Activated CD4-positive, alpha-beta memory T cell treated with anti-CD3 and anti-CD28 coated beads, Interleukin-2, amount 10 ng/mL, durations not matched to agents 7 days and 5 days (primary cell): ENCODE results near the gene SP1. TPM values are rescaled to one million over a fixed set of nuclear protein-coding genes. Genes with fewer than 3 reads are reported as not detected.
A peak's percentile ranks its signal among the peaks of the same experiment; 100 is the strongest.
"Not testable (repeated sequence)": the region's sequence is repeated elsewhere in the genome, so short reads cannot be mapped to it uniquely, and the experiment has no call there.

Experiments used
- CTCF ChIA-PET: fragments of 350-600 bp; sonication (Branson Sonifier 250); formaldehyde crosslinking; loops from one replicate; lab custom pipeline; 2021; ENCODE audit warnings: antibody characterized with exemption, inconsistent platforms; lab: Charles Lee
- POLR2A ChIA-PET: fragments of 350-600 bp; sonication (Branson Sonifier 250); formaldehyde crosslinking; loops from one replicate; lab custom pipeline; 2021; ENCODE audit warnings: antibody characterized with exemption; lab: Charles Lee
- DNase-seq: peaks from one replicate; pipeline ENCODE4 v3.0.0-alpha.2; 2020
- H3K27ac Mint-ChIP-seq: one replicate; pipeline ENCODE4 v1.8.0; 2021; ENCODE audit warnings: mild to moderate bottlenecking, mixed read lengths
- H3K27me3 Mint-ChIP-seq: one replicate; pipeline ENCODE4 v1.8.0; 2021; ENCODE audit warnings: mixed read lengths
- H3K36me3 Mint-ChIP-seq: one replicate; pipeline ENCODE4 v1.8.0; 2021; ENCODE audit warnings: low read depth, mixed read lengths
- H3K4me1 Mint-ChIP-seq: one replicate; pipeline ENCODE4 v1.8.0; 2021; ENCODE audit warnings: mixed read lengths
- H3K4me3 Mint-ChIP-seq: one replicate; pipeline ENCODE4 v1.8.0; 2021; ENCODE audit warnings: mild to moderate bottlenecking, mixed read lengths
- H3K9me3 Mint-ChIP-seq: one replicate; pipeline ENCODE4 v1.8.0; 2021; ENCODE audit warnings: mixed read lengths
- total RNA-seq, 2 experiments: library from RNA; stranded (reverse); gene quantifications; one replicate each; pipeline ENCODE4 v1.2.3, GENCODE V29; 2021

Gene SP1
- total RNA-seq, 2 experiments from 2014 or later = 77.1 to 85.6 TPM

DNA sequence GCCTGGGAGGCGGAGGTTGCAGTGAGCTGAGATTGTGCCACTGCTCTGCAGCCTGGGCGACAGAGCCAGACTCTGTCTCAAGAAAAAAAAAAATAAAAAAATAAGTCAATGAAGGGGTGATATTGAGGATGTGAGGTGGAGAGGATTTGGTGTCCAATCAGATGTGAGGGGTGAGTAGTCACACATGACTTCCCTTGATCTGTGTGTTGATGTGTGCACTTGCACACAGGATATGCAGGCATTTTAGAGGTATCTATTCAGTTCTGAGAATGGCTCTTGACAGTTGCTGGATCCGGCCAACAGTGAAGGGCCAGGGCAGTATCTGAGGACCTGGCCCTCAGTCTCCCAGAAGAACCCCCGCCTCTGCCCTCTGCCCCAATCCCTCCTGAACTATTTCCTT, 36.0 kb upstream of the SP1 start:
- Mint-ChIP-seq H3K4me1 (peaks cover 18% of the 10 kb centered on the region), H3K9me3 (no peaks in the 10 kb centered on the region), H3K27me3 (peaks cover 19% of the 10 kb centered on the region), H3K27ac (no peak overlapping the region), H3K36me3 (no peaks in the 10 kb centered on the region), H3K4me3 (peak overlapping the region; percentile 53)
- POLR2A ChIA-PET = interaction anchor here (1.1 to 2.6 kb wide), 7 partner anchors 8 to 936 kb away, joined by 3 to 30 read pairs (median 6); partner anchors contain the start of genes AAAS, CBX5, HNRNPA1 and PFDN5
- CTCF ChIA-PET = interaction anchor here (1.3 to 6.2 kb wide), 9 partner anchors 9 to 278 kb away, joined by 4 to 110 read pairs (median 9); partner anchors contain the start of genes AAAS and PRR13
- no peak for DNase-seq

GRCh38 chr12:53344487-53344823, 35.5 kb upstream of the SP1 start:
- DNase-seq = no peak
- ChIA-PET POLR2A (interaction anchor here (0.7 to 2.6 kb wide), 20 partner anchors 8 to 936 kb away, joined by 3 to 30 read pairs (median 4); partner anchors contain the start of genes AAAS, CBX5, HNRNPA1 and PFDN5), CTCF (interaction anchor here (0.7 to 6.2 kb wide), 30 partner anchors 8 to 279 kb away, joined by 3 to 110 read pairs (median 6); partner anchors contain the start of genes AAAS, MAP3K12, MYG1 and PRR13)
- H3K36me3 Mint-ChIP-seq = no peaks in the 10 kb centered on the region
- no peak overlapping the region for H3K27ac Mint-ChIP-seq
- peaks cover 19% of the 10 kb centered on the region for H3K27me3 Mint-ChIP-seq
- H3K4me3 Mint-ChIP-seq = peak overlapping the region; percentile 53
- H3K9me3 Mint-ChIP-seq = no peaks in the 10 kb centered on the region
- H3K4me1 Mint-ChIP-seq = peaks cover 18% of the 10 kb centered on the region

DNA sequence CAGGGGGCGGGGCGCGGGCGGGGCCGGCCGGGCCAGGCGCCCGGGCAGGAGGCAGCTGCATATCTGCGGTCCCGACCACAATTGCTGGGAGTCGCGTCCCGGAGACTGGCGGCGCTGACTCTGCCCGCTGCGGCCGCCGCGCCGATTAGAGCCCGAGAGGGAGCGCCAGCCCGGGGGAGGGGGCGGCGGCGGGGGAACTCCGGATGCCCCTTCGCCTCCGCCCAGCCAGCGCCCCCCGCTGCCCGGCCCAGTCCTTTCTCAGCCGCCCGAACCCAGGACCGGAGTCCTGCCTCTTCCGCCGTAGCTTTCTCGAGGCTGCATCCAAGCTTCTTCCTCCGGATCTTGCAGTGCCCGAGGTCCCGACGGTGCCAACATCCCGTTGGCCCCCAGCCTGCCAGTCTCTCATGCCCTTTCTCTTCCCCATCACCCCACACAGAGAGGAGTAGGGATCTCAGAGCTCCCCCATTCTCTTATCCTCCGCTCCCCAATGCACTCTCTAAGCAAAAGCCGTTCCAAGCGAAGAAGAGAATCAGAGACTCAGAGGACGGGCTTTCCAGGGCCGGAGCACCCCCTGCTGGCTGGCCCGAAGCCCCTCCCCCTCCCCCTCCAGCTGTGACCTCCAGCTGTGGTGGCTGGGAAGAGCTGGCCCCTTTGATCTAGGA, 35.0 kb upstream of the SP1 start:
- CTCF ChIA-PET = interaction anchor here (0.6 to 6.2 kb wide), 36 partner anchors 8 to 279 kb away, joined by 3 to 110 read pairs (median 5); partner anchors contain the start of genes AAAS, MAP3K12, MYG1 and PRR13
- POLR2A ChIA-PET = interaction anchor here (0.7 to 2.6 kb wide), 23 partner anchors 7 to 935 kb away, joined by 3 to 30 read pairs (median 4); partner anchors contain the start of genes AAAS, CBX5, HNRNPA1 and PFDN5
- H3K9me3 Mint-ChIP-seq = no peaks in the 10 kb centered on the region
- peak overlapping the region; percentile 26 for H3K27ac Mint-ChIP-seq
- peak; percentile 70 for DNase-seq
- H3K4me3 Mint-ChIP-seq = peak overlapping the region; percentile 88
- no peaks in the 10 kb centered on the region for H3K36me3 Mint-ChIP-seq
- peaks cover 15% of the 10 kb centered on the region for H3K27me3 Mint-ChIP-seq
- peaks cover 18% of the 10 kb centered on the region for H3K4me1 Mint-ChIP-seq

GRCh38 chr12:53345486-53346188, 34.3 kb upstream of the SP1 start:
- Mint-ChIP-seq H3K9me3 (no peaks in the 10 kb centered on the region), H3K36me3 (no peaks in the 10 kb centered on the region), H3K4me3 (peak overlapping the region; percentile 88), H3K27ac (no peak overlapping the region), H3K4me1 (peaks cover 16% of the 10 kb centered on the region), H3K27me3 (peaks cover 9% of the 10 kb centered on the region)
- DNase-seq = no peak
- ChIA-PET POLR2A (interaction anchor here (0.8 to 2.6 kb wide), 18 partner anchors 14 to 329 kb away, joined by 3 to 30 read pairs (median 4); partner anchors contain the start of genes AAAS, PFDN5, PRR13 and SP1), CTCF (interaction anchor here (0.6 to 6.2 kb wide), 36 partner anchors 11 to 280 kb away, joined by 3 to 110 read pairs (median 5); partner anchors contain the start of genes AAAS, MAP3K12, MYG1 and PRR13)

DNA sequence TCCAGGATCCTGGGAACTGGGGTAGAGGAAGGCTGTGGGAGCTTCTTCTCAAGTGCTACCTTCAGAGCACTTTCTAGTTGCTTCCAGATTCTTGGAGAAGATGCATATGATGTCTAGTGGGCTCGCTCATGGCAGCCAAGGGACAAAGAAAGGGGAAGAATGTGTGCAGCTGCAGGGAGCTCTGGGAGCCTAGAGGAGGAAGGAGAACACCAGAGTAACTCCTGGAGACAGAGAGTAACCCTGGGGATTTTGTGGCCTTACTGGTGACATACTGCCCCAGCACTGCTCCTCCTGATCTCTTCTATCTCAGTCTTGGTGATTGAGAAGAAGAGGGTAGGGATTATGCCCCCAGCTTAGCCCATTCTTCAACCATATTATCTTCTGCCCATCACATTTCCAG, 33.5 kb upstream of the SP1 start:
- H3K36me3 Mint-ChIP-seq = no peaks in the 10 kb centered on the region
- CTCF ChIA-PET = interaction anchor here (1.1 to 6.2 kb wide), 5 partner anchors 20 to 162 kb away, joined by 3 to 110 read pairs (median 9); partner anchors contain the start of genes AAAS and SP1
- peaks cover 16% of the 10 kb centered on the region for H3K4me1 Mint-ChIP-seq
- H3K27me3 Mint-ChIP-seq = peaks cover 3% of the 10 kb centered on the region
- no peak overlapping the region for H3K27ac Mint-ChIP-seq
- H3K4me3 Mint-ChIP-seq = no peak overlapping the region
- DNase-seq = no peak
- no peaks in the 10 kb centered on the region for H3K9me3 Mint-ChIP-seq
- POLR2A ChIA-PET = interaction anchor here (1.7 to 2.6 kb wide), 3 partner anchors 26 to 75 kb away, joined by 3 to 20 read pairs (median 8); partner anchors contain the start of gene AAAS

- CTCF ChIA-PET = interaction anchor here (0.5 to 6.2 kb wide), 9 partner anchors 21 to 282 kb away, joined by 3 to 110 read pairs (median 3); partner anchors contain the start of gene AAAS
- Mint-ChIP-seq H3K4me3 (no peak overlapping the region), H3K27me3 (no peaks in the 10 kb centered on the region), H3K27ac (no peak overlapping the region), H3K4me1 (peaks cover 21% of the 10 kb centered on the region), H3K9me3 (no peaks in the 10 kb centered on the region), H3K36me3 (no peaks in the 10 kb centered on the region)
- no peak for DNase-seq
- POLR2A ChIA-PET = interaction anchor here (0.7 kb wide), 1 partner anchor 161 kb away, joined by 3 read pairs; no protein-coding TSS in a partner anchor
These were observed 32.1 kb upstream of the SP1 start for GRCh38 chr12:53347905-53348304.

DNA sequence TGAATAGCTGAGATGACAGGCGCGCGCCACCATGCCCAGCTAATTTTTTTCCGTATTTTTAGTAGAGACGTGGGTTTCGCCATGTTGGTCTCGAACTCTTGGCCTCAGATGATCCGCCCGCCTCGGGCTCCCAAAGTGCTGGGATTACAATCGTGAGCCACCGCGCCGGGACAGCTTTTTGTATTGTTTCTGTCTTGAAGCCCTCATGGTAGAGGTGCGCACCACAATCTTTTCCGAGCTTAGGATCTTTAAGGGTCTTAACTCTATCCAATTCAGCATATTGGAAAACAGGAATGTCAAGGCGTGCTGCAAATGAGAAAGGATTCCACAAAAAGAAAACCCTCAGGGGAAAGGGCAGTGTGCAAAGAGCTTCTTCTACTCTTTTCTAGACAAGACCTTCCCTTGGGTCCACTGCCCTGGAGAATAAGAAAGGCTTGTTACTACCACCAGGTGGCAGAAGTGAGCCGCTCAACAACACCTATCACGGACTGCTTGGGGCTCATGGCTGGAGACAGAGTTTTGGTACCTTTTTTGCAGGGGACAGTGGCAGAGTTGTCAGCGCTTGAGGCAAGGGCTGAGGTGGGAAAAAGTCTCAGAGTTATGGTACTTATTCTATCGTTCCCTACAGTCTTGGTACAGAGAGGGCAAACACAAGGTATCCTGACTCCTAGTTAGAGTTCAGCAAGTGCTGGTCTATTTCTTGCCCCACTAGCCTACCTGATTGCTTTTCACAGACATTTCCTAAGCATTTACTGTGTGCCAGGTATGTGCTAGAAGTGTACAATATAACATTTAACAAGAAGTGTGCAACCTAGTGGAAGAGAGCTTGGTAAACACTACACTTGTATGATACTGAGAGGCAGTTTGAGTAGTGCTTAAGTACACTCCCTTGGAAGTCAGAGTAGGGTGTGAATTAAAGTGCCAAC, 27.4 kb upstream of the SP1 start:
- no peaks in the 10 kb centered on the region for H3K36me3 Mint-ChIP-seq
- CTCF ChIA-PET = interaction anchor here (0.5 to 8.1 kb wide), 48 partner anchors 9 to 298 kb away, joined by 3 to 138 read pairs (median 5); partner anchors contain the start of genes AAAS, AMHR2, MYG1 and NPFF
- peak; percentile 87 for DNase-seq
- H3K4me3 Mint-ChIP-seq = no peak overlapping the region
- H3K27me3 Mint-ChIP-seq = no peaks in the 10 kb centered on the region
- no peak overlapping the region for H3K27ac Mint-ChIP-seq
- no peaks in the 10 kb centered on the region for H3K9me3 Mint-ChIP-seq
- POLR2A ChIA-PET = interaction anchor here (0.7 to 2.2 kb wide), 16 partner anchors 8 to 148 kb away, joined by 3 to 12 read pairs (median 4); partner anchors contain the start of genes AAAS, SP1 and TARBP2
- H3K4me1 Mint-ChIP-seq = peaks cover 5% of the 10 kb centered on the region

GRCh38 chr12:53353257-53353655, 26.7 kb upstream of the SP1 start:
- Mint-ChIP-seq H3K36me3 (no peaks in the 10 kb centered on the region), H3K9me3 (no peaks in the 10 kb centered on the region), H3K27ac (no peak overlapping the region), H3K27me3 (no peaks in the 10 kb centered on the region), H3K4me1 (peaks cover 5% of the 10 kb centered on the region), H3K4me3 (no peak overlapping the region)
- ChIA-PET POLR2A (interaction anchor here (1.2 to 1.8 kb wide), 3 partner anchors 28 to 64 kb away, joined by 4 to 12 read pairs (median 5); no protein-coding TSS in a partner anchor), CTCF (interaction anchor here (1.4 to 8.1 kb wide), 15 partner anchors 8 to 155 kb away, joined by 3 to 138 read pairs (median 11); partner anchors contain the start of genes AAAS, AMHR2, NPFF and PRR13)
- no peak for DNase-seq

DNA sequence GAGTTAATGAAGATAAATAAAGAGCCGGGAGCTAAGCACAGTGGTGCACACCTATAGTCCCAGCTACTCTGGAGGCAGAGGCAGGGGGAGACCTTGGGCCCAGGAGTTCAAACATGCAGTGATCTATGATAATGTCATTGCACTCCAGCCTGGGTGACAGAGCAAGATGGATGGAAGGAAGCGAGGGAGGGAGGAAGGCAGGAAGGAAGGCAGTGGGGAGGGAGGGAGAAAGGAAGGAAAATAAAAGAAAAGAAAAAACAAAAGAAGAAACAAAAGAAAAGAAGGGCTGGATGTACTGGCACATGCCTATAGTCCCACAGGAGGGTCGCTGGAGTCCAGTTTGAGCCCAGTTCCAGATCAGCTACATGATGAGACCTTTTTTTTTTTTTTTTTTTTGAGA, 24.9 kb upstream of the SP1 start:
- Mint-ChIP-seq H3K9me3 (no peaks in the 10 kb centered on the region), H3K27me3 (no peaks in the 10 kb centered on the region), H3K27ac (no peak overlapping the region), H3K4me1 (peaks cover 5% of the 10 kb centered on the region), H3K4me3 (no peak overlapping the region), H3K36me3 (no peaks in the 10 kb centered on the region)
- DNase-seq = no peak
- POLR2A ChIA-PET = interaction anchor here (0.6 kb wide), 1 partner anchor 146 kb away, joined by 3 read pairs; the partner anchor contains the start of gene TARBP2
- CTCF ChIA-PET = interaction anchor here (0.7 to 8.1 kb wide), 6 partner anchors 24 to 153 kb away, joined by 3 to 138 read pairs (median 4); partner anchors contain the start of gene AMHR2

GRCh38 chr12:53358836-53359419, 21.0 kb upstream of the SP1 start:
- H3K9me3 Mint-ChIP-seq = no peaks in the 10 kb centered on the region
- no peaks in the 10 kb centered on the region for H3K27me3 Mint-ChIP-seq
- no peak overlapping the region for H3K27ac Mint-ChIP-seq
- H3K4me3 Mint-ChIP-seq = no peak overlapping the region
- ChIA-PET CTCF (interaction anchor here (0.6 to 1.0 kb wide), 3 partner anchors 47 to 150 kb away, joined by 3 to 5 read pairs (median 4); no protein-coding TSS in a partner anchor), POLR2A (no interaction called here)
- H3K4me1 Mint-ChIP-seq = peaks cover 1% of the 10 kb centered on the region
- no peak for DNase-seq
- no peaks in the 10 kb centered on the region for H3K36me3 Mint-ChIP-seq

DNA sequence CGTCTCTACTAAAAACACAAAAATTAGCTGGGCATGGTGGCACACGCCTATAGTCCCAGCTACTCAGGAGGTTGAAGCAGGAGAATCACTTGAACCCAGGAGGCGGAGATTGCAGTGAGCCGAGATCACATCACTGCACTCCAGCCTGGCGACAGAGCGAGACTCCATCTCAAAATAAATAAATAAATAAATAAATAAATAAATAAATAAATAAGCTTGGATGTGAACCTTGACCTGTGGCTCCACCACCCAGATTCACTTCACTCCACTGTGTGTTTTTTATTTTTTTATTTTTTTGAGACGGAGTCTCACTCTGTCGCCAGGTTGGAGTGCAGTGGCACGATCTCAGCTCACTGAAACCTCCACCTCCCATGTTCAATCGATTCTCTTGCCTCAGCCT, 18.3 kb upstream of the SP1 start:
- H3K27me3 Mint-ChIP-seq, H3K9me3 Mint-ChIP-seq, H3K4me3 Mint-ChIP-seq, H3K27ac Mint-ChIP-seq, DNase-seq, H3K36me3 Mint-ChIP-seq: not testable (repeated sequence)
- ChIA-PET CTCF (interaction anchor here (1.2 to 1.6 kb wide), 3 partner anchors 9 to 115 kb away, joined by 3 to 10 read pairs (median 3); no protein-coding TSS in a partner anchor), POLR2A (interaction anchor here (2.2 kb wide), 1 partner anchor 20 kb away, joined by 5 read pairs; no protein-coding TSS in a partner anchor)
- peaks cover 11% of the 10 kb centered on the region for H3K4me1 Mint-ChIP-seq
